HEK293T (cell line): ENCODE measurements around the gene LPGAT1.

Source experiments
- ARNT ChIP-seq: fragments of 450-650 bp; IDR thresholded peaks from 2 replicates; pipeline ENCODE4 v1.6.1; 2017; ENCODE audit warnings: mild to moderate bottlenecking
- FOXA1 ChIP-seq: fragments of 450-650 bp; IDR thresholded peaks from 2 replicates; pipeline ENCODE4 v1.6.1; 2016; ENCODE audit warnings: mild to moderate bottlenecking
- FOXK2 ChIP-seq: fragments of 450-650 bp; IDR thresholded peaks from 2 replicates; pipeline ENCODE4 v1.6.1; 2016; ENCODE audit warnings: mild to moderate bottlenecking
- L3MBTL2 ChIP-seq: fragments of 450-650 bp; conservative IDR thresholded peaks from 2 replicates; pipeline ENCODE4 v1.6.1; 2016; ENCODE audit warnings: mild to moderate bottlenecking
- NFRKB ChIP-seq: fragments of 450-650 bp; IDR thresholded peaks from 2 replicates; pipeline ENCODE4 v1.6.1; 2016; ENCODE audit warnings: mild to moderate bottlenecking, moderate library complexity
- SP1 ChIP-seq: fragments of 450-650 bp; IDR thresholded peaks from 2 replicates; pipeline ENCODE4 v1.6.1; 2017
- SUZ12 ChIP-seq: fragments of 450-650 bp; IDR thresholded peaks from 2 replicates; pipeline ENCODE4 v1.6.1; 2016; ENCODE audit warnings: mild to moderate bottlenecking
- ZNF384 ChIP-seq: fragments of 450-650 bp; IDR thresholded peaks from 2 replicates; pipeline ENCODE4 v1.6.1; 2016

DNA sequence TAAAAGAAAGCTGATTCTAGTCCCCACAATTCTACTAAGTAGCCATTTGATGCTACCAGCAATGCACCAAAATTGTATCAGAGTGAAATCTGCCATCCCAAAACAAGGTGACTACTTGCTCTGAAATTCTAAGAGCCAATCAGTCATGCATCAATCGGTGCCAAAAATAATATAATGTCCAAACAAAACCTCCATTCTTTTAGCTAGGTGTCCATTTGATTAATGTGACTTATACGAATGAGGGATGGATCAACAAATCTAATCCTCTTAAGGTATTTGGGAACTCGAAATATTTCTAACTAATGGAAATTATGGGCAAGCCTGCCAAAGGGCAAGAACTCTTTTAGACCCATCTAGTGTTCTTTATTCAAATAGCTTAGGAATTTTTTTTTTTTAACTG lies 88.8 kb downstream of the LPGAT1 start:
- TF ChIP-seq NFRKB, result no peak
- no peak for TF ChIP-seq SUZ12
- TF ChIP-seq FOXA1, result no peak
- no peak for TF ChIP-seq ZNF384
- no peak for TF ChIP-seq FOXK2
- TF ChIP-seq SP1, result no peak
- no peak for TF ChIP-seq ARNT
- no peak for TF ChIP-seq L3MBTL2
